ENCODE measurements around the gene FGD5.

DNA sequence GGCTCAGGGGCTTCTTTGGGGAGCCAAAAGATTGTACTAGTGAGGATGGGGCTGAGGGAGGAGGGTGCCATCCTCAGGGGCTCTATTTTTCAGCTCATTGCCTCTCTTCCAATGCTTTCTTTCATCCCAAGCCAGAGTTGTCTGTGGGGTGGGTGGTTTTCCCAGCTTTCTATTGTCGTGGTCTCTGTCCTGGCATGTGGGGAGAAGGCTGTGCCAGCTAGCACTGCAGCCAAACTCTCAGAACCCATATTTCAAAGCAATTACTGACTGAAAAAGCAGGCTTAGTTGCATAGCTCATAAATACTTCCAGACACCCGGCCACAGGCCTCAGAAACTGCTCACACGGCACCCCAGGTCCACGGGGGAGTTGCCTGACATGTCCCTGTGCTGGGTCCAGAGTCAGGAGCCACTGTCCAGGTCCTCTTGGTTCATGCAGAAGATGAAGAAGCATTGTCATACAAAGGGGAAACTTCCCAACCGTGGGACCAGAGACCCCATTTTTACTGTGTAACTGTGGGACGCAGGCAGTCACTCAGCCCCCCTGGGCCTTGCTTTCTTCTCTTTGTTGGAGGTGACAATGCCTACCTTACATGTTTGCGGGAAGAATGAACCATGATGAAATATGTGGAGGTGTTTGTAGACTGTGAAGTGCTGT lies 27.6 kb downstream of the FGD5 start:
- TF ChIP-seq, protein P1, sequence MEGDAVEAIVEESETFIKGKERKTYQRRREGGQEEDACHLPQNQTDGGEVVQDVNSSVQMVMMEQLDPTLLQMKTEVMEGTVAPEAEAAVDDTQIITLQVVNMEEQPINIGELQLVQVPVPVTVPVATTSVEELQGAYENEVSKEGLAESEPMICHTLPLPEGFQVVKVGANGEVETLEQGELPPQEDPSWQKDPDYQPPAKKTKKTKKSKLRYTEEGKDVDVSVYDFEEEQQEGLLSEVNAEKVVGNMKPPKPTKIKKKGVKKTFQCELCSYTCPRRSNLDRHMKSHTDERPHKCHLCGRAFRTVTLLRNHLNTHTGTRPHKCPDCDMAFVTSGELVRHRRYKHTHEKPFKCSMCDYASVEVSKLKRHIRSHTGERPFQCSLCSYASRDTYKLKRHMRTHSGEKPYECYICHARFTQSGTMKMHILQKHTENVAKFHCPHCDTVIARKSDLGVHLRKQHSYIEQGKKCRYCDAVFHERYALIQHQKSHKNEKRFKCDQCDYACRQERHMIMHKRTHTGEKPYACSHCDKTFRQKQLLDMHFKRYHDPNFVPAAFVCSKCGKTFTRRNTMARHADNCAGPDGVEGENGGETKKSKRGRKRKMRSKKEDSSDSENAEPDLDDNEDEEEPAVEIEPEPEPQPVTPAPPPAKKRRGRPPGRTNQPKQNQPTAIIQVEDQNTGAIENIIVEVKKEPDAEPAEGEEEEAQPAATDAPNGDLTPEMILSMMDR (IDR thresholded peaks at IDR 0.05): no peak
- no peak for TF ChIP-seq POLR2A (IDR thresholded peaks at IDR 0.05)
- TF ChIP-seq POLR2AphosphoS5 (IDR thresholded peaks at IDR 0.05): no peak
